Ectodermal cell (in vitro differentiated cells): ENCODE results near the gene SAG.
A peak's percentile ranks its signal among the peaks of the same experiment; 100 is the strongest.

Experiments used
- H3K27ac ChIP-seq: 2 replicates; pipeline ENCODE4 v1.7.0; 2013; ENCODE audit warnings: mild to moderate bottlenecking, low read depth, low read length; ENCODE audit not compliant: insufficient read depth, poor library complexity, severe bottlenecking
- H3K27me3 ChIP-seq: 2 replicates; pipeline ENCODE4 v1.7.0; 2013; ENCODE audit warnings: mild to moderate bottlenecking, low read length; ENCODE audit not compliant: insufficient read depth, control insufficient read depth, poor library complexity, severe bottlenecking
- H3K36me3 ChIP-seq: one replicate; pipeline ENCODE4 v1.7.0; 2013; ENCODE audit warnings: low read length; ENCODE audit not compliant: control insufficient read depth, insufficient read depth
- H3K4me1 ChIP-seq: one replicate; pipeline ENCODE4 v1.7.0; 2013; ENCODE audit warnings: low read length; ENCODE audit not compliant: control insufficient read depth, insufficient read depth
- H3K4me3 ChIP-seq: 2 replicates; pipeline ENCODE4 v1.7.0; 2013; ENCODE audit warnings: low read depth, low read length, control low read depth; ENCODE audit not compliant: insufficient read depth
- H3K9me3 ChIP-seq: 2 replicates; pipeline ENCODE4 v1.7.0; 2013; ENCODE audit warnings: mild to moderate bottlenecking, low read length, moderate library complexity; ENCODE audit not compliant: control insufficient read depth
- WGBS, 2 experiments: methylation state at CpG; one replicate each; pipeline ENCODE4 v1.1.7; 2013; ENCODE audit warnings: missing lambda C conversion rate in 2 of 2; 5-methylcytosine and 5-hydroxymethylcytosine counted together

Gene SAG

GRCh38 chr2:233385489-233386044, 78.0 kb downstream of the SAG start:
- no peak overlapping the region for H3K4me3 ChIP-seq
- no peaks in the 10 kb centered on the region for H3K36me3 ChIP-seq
- no peaks in the 10 kb centered on the region for H3K9me3 ChIP-seq
- 92 to 94% methylated on average over 14 of the region's 14 CpGs for WGBS, 2 experiments
- peaks cover 13% of the 10 kb centered on the region for H3K4me1 ChIP-seq
- no peaks in the 10 kb centered on the region for H3K27me3 ChIP-seq
- peak overlapping the region; percentile 16 for H3K27ac ChIP-seq

GRCh38 chr2:233386382-233387041, 78.9 kb downstream of the SAG start:
- H3K27me3 ChIP-seq: no peaks in the 10 kb centered on the region
- no peak overlapping the region for H3K27ac ChIP-seq
- 94 to 96% methylated on average over 13 of the region's 13 CpGs for WGBS, 2 experiments
- H3K4me3 ChIP-seq: no peak overlapping the region
- no peaks in the 10 kb centered on the region for H3K9me3 ChIP-seq
- peaks cover 13% of the 10 kb centered on the region for H3K4me1 ChIP-seq
- H3K36me3 ChIP-seq: no peaks in the 10 kb centered on the region

GRCh38 chr2:233387225-233387624, 79.6 kb downstream of the SAG start:
- Histone ChIP-seq H3K27me3 (no peaks in the 10 kb centered on the region), H3K4me3 (no peak overlapping the region), H3K27ac (no peak overlapping the region), H3K4me1 (peaks cover 13% of the 10 kb centered on the region), H3K36me3 (no peaks in the 10 kb centered on the region), H3K9me3 (no peaks in the 10 kb centered on the region)
- WGBS, 2 experiments: 94 to 95% methylated on average over 13 of the region's 13 CpGs

GRCh38 chr2:233387667-233388528, 80.3 kb downstream of the SAG start:
- Histone ChIP-seq H3K4me1 (peaks cover 13% of the 10 kb centered on the region), H3K27ac (no peak overlapping the region), H3K36me3 (no peaks in the 10 kb centered on the region), H3K9me3 (no peaks in the 10 kb centered on the region), H3K4me3 (no peak overlapping the region), H3K27me3 (no peaks in the 10 kb centered on the region)
- WGBS, 2 experiments: 91 to 93% methylated on average over 25 of the region's 25 CpGs

- Histone ChIP-seq H3K36me3 (no peaks in the 10 kb centered on the region), H3K9me3 (no peaks in the 10 kb centered on the region), H3K4me1 (peaks cover 6% of the 10 kb centered on the region), H3K4me3 (no peak overlapping the region), H3K27me3 (no peaks in the 10 kb centered on the region), H3K27ac (no peak overlapping the region)
- 90 to 94% methylated on average over 8 of the region's 8 CpGs for WGBS, 2 experiments
Observed at GRCh38 chr2:233389601-233390125, 82.0 kb downstream of the SAG start.

- WGBS, 2 experiments: 94 to 96% methylated on average over 7 of the region's 7 CpGs
- Histone ChIP-seq H3K4me3 (no peak overlapping the region), H3K36me3 (no peaks in the 10 kb centered on the region), H3K27me3 (no peaks in the 10 kb centered on the region), H3K9me3 (no peaks in the 10 kb centered on the region), H3K27ac (no peak overlapping the region), H3K4me1 (no peaks in the 10 kb centered on the region)
Observed at GRCh38 chr2:233395687-233396086, 88.1 kb downstream of the SAG start.
